ENCODE data around the gene REPIN1. TPM values are rescaled to one million over a fixed set of nuclear protein-coding genes. Genes with fewer than 3 reads are reported as not detected.

The REPIN1 gene
- total and polyA plus RNA-seq, 4 donors: 17.1 to 118 (median 55.1) TPM

GRCh38 chr7:150355666-150356059 lies 13.0 kb upstream of the REPIN1 start (continued):
- TF ChIP-seq JUND (IDR thresholded peaks at IDR 0.05) (no peak), TAF1 (conservative IDR thresholded peaks at IDR 0.05) (no peak)

- Histone ChIP-seq H3K36me3 (ENCODE audit: control insufficient read depth in 4 of 4, insufficient read depth in 3 of 4, low read depth in 1 of 4, low read length in 3 of 4) (no peaks in the 10 kb centered on the region), H3K9ac (ENCODE audit: low read depth in 1 of 2, low read length in 2 of 2) (peak overlapping the region; percentile 6 to 85), H3K4me3 (ENCODE audit: low read depth in 1 of 3, low read length in 3 of 3) (no peak overlapping the region), H3K4me1 (ENCODE audit: control insufficient read depth in 4 of 4, insufficient read depth in 4 of 4, low read length in 3 of 4) (peaks cover 0 to 29% (median 20%) of the 10 kb centered on the region in 4 donors), H3K27ac (ENCODE audit: low read depth in 1 of 2, low read length in 2 of 2) (peak overlapping the region; percentile 83), H3K27me3 (ENCODE audit: control insufficient read depth in 4 of 4, insufficient read depth in 4 of 4, low read length in 3 of 4) (no peaks in the 10 kb centered on the region), H3K9me3 (ENCODE audit: control insufficient read depth in 4 of 4, low read length in 3 of 4) (no peaks in the 10 kb centered on the region)
- 31% methylated on average over 6 of the region's 6 CpGs for WGBS
- TF ChIP-seq YY1 (IDR thresholded peaks at IDR 0.05) (no peak), EGR1 (IDR thresholded peaks at IDR 0.05; ENCODE audit: low read depth in 2 of 2) (no peak), HNF4A (conservative IDR thresholded peaks at IDR 0.05) (peak in 1 of 2 donors; percentile 39), JUND (IDR thresholded peaks at IDR 0.05) (no peak), TAF1 (conservative IDR thresholded peaks at IDR 0.05) (no peak), GABPA (IDR thresholded peaks at IDR 0.05 in 1 of 2, conservative IDR thresholded peaks at IDR 0.05 in 1 of 2) (no peak), MAX (IDR thresholded peaks at IDR 0.05) (no peak), SP1 (IDR thresholded peaks at IDR 0.05) (no peak), FOXA1 (IDR thresholded peaks at IDR 0.05) (no peak), ATF3 (IDR thresholded peaks at IDR 0.05) (no peak), RXRA (IDR thresholded peaks at IDR 0.05) (no peak), CTCF (IDR thresholded peaks at IDR 0.05; ENCODE audit: low read depth, low read length, missing input control) (peak; percentile 46), RAD21 (IDR thresholded peaks at IDR 0.05) (peak; percentile 78 to 85), ZBTB33 (IDR thresholded peaks at IDR 0.05) (no peak), FOXA2 (IDR thresholded peaks at IDR 0.05) (no peak), NR2F2 (IDR thresholded peaks at IDR 0.05) (no peak), HNF4G (IDR thresholded peaks at IDR 0.05) (no peak), REST (IDR thresholded peaks at IDR 0.05) (no peak)
- no peak for DNase-seq (ENCODE audit: low spot score)
Measured at GRCh38 chr7:150356265-150356897, 12.2 kb upstream of the REPIN1 start.
